Non-pigmented ciliary epithelial cell (primary cell): Measurements from ENCODE around the gene RASAL1.
"Not testable (repeated sequence)": the region's sequence is repeated elsewhere in the genome, so short reads cannot be mapped to it uniquely, and the experiment has no call there.

Source experiments
- DNase-seq: peaks from one replicate; pipeline ENCODE4 v3.0.0-alpha.2; 2010; ENCODE audit warnings: low read depth

The RASAL1 gene

DNA sequence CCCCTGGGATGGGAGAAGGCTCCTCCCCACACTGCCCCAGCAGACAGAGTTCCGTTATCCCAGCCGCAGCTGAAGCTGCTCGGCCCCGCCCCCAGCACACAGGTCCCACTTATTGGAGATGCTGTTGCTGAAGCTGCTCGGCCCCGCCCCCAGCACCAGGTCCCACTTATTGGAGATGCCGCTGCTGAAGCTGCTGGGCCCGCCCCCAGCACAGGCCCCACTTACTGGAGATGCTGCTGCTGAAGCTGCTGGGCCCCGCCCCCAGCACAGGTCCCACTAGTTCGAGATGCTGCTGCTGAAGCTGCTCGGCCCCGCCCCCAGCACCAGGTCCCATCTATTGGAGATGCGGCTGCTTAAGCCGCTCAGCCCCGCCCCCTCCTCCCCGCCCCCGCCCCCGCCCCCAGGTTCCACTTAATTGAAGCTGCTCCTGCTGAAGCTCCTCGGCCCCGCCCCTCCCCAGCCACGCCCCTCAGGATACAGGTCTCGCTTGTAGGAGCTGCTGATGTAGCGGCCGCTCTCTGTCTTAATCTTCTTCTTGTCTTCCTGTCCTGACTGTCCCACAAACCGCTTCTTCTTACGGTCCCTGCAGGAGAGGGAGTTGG is 26.0 kb upstream of the RASAL1 start:
- no peak for DNase-seq

DNA sequence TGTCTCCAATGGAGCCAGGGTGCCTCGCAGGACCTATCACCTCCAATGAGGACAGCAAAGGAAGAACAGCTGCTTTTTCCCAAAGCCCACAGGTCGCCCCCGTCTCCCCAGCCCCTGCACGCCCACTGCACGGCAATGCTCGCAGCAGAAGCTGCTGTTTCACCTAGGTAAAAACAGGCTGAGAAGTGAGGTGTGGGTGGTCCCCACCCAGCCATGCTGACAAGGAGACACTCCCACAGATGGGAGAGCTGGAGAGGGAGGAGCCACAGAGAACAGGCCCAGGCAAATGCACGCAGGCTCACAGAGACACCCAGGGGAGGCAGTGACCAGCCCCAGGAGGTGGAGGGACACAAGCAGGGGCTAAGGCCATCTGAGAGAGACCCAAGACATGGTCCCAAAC is 24.4 kb upstream of the RASAL1 start:
- no peak for DNase-seq

DNA sequence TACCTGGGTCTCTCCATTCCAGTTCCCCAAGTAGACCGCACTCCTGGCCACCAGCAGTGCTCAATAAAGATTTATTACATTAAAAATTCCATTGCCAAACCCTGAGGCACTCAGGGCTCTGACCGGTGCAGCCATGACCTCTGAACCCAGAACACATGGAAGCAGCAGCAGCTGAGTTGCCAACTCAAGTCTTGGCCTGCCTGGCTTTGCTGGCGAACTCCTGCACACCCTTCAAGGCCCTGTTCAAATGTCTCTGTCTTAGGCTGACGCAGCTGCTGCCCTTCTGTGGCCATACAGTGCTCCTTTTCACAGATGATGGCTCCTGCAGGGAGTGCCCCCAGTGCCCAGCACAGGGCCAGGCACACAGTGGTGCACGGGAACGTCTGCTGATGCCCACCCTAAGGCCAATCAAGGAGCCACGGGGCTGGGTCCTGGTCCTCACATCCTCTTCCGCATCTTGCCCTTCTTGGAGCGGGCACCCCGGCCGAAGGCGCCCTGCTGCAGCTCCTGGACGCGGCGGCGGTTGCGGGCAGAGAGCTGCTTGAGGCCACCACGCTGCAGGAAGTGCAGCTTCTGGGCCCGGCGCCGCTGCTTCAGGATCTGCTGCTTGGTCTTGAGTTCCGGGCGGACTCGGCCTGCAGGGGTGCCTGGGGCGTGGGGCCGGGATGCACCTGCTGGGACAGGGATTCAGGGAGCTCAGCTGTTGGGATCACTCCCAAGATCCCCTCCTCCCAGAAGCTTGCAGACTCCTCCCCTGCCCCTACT is 23.1 kb upstream of the RASAL1 start:
- DNase-seq, result no peak

DNA sequence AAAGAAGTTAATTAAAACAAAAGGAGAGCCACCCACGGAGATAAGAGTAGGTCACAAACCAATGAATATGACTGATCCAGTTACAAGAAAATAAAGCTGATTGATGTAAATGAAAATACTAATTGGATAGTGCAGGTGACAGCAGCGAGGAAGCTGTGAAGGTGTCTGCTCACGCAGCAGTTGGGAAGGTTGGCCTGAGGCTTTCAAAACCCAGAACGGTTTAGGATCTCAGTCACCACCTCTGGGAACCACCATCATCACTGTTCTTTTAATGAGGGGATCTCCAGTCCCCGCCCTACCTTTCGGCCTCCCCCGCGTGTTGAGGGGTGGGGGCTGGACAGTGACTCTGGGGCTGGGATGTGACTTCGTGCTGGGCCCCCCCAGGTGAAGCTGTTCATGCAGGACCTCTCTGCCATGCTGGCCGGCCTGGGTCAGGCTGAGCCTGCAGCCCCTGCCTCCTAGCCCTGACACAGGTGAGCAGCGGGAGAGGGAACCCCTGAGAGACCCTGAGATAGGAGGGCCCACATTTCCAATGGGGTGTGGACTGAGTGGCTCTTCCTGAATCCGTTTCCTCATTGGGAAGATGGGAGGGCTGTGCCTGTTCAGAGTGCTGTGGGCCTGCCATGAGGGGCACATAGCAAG is 21.8 kb upstream of the RASAL1 start:
- no peak for DNase-seq

DNA sequence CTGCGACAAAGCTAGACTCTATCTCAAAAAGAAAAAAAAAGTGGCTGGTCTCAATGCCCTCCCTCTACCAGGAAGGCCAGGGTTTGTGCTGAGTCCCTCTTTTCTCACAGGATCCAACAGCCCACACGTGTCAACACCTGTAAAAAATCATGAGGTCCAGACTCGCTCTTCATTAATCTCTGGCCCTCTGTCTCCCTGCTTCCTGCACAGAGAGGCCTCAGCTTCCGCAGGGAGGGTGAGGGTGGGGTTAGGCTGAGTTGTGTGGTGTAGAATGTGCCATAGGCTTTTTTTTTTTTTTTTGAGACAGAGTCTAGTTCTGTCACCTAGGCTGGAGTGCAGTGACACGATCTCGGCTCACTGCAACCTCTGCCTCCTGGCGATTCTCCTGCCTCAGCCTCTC is 20.1 kb upstream of the RASAL1 start:
- no peak for DNase-seq

DNA sequence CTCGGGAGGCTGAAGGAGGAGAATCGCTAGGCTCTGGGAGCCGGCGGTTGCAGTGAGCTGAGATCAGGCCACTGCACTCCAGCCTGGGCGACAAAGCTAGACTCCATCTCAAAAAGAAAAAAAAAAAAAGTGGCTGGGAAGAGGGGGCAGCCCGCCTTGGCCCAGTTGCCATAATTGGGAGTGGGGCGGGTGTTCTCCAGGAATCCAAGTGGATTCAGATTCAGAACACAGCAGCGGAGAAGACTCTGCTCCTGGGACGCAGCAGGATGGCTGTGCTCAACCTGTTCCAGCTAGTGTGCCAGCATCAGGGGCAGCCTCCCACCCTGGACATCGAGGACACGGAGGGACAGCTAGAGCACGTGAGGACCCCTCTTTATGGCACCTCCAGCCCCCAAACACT is 19.5 kb upstream of the RASAL1 start:
- no peak for DNase-seq

DNA sequence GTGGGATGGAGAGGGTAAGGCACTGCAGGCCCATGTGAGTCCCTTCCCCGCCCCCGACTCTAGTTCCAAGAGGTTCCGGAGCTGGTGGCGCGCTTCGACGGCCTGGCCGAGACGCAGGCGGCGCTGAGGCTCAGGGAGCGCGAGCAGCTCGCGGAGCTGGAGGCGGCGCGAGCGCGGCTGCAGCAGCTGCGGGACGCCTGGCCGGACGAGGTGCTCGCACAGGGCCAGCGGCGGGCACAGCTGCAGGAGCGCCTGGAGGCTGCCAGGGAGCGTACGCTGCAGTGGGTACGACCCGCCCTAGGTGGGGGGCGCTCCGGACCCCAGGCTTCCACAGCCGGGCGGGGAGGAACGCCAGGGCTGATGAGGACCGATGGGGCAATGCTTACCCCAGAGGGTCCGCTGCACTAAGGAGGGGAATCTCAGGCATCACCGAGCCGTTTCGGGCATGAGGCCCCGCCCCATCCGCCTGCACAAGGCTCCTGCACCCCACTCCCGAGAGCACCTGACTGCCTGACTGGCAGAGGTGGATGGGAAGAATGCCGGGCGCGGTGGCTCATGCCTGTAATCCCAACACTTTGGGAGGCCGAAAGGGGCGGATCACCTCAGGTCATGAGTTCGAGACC is 18.9 kb upstream of the RASAL1 start:
- DNase-seq, result no peak

DNA sequence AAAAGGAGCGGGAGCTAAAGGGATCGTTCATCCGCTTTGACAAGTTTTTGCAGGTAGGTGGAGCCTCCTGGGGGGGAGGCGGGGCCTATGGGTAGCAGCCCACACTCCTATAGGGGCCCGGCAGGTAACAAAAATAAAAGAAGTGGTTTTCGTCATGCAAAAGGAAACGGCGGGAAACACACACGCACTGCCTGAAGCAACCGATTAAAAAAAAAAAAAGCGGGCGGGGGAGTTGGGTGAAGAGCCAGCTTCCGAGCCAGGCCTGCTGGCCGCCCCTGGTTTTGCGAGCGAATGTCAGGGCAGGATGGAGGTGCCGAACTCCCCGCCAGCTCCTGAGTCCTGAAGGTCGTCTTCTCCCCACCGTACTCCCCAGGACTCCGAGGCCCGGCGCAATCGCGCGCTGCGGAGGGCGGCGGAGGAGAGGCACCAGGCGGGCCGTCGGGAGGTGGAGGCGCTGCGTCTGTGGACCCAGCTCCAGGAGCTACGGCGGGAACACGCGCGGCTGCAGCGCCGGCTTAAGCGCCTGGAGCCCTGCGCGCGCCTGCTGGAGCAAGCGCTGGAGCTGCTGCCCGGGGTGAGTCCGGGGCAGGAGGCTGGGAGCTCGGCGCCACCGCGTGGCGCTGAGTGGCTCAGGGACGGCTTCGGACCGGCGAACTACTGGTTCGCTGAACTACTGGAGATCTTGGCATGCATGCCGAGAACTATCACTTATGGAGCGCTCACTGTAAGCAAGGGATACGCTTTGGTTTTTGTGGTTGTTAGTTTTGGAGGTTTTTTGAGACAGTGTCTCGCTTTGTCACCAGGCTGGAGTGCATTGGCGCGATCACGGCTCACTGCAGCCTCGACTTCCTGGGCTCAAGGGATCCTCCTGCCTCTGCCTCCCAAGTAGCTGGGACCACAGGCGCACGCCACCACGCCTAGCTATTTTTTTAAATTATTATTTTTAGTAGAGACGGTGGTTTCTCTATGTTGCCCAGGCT is 17.6 kb upstream of the RASAL1 start:
- peak; percentile 30 for DNase-seq

DNA sequence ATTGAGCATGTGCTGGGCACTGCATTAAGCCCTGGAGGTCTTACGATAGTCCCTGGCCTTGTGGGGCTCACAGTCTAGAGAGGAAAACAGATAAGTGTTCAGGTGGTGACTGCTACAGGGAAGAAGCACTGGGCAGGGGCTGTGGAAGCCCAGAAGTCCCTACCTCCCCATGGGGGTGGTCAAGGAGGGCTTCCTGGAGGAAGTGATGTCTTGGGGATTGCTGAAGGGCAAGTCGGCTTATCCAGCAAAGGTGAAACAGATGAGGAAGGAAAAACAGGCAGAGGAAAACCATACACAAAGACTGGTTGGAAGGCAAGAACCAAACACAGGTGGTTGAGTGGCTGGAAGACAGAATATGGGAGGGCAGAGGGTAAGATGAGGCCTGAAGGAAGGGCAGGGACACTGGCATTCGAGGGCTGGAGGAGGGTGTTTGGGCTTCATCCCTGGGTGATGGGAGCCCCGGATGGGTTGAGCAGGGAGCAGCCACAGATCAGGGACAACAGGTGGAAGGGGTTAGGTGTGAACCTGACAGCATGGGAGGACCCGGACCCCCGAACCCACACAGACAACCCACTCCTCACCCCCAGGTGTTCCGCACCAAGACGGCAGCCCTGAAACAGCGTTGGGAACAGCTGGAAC is 16.8 kb upstream of the RASAL1 start:
- DNase-seq, result no peak

DNA sequence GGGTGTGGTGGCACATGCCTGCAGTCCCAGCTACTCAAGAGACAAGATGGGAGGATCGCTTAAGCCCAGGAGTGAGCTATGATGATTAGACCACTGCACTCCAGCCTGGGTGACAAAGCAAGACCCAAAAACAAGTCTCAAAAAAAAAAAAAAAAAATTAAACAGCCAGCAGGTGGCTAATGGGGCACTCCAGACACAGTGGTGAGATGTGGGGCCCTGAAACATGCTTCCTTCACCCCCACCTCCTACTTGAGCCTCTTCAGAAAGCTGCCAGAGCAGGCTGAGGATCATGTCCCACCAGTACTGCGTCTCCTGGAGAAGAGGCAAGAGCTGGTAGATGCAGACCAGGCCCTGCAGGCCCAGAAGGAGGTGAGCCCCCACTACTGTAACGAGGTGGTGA is 16.1 kb upstream of the RASAL1 start:
- DNase-seq, result no peak

DNA sequence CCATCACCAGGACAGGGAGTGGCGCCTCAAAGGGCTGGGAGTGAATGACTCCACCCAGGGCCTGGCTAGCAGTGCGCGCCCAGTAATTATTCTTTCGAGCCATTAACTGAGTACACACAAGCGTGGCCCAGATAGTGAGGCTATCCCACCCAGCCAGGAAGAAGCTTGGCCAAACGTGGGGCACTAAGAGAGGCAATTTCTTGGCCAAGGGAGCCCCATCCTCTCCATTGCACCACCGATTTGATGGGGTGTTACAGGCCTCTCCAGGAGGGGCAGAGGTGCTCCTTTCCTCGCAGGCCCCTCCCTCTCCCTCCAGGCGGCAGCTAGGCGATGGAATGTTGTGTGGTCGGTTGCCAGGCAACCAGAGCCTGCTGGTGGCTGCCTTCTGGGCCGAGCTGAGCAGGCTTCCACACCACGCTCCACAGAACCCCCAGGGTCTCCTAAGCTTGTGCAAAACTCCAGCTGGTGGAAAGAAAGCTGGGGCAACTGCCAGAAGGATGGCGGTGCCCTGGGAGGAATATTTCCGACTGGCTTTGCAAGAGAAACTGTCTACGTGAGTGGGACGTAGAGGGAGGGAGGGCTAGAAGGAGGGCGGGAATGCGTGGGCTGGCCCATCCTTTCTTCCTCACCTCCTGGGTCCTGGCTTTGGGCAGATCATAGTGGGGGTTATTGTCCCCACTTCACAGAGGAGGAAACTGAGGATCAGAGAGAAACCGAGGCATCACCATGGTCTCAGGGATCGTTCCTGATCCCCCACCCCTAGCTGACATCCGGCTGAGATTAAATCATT is 14.0 kb upstream of the RASAL1 start, which contains the start of gene CFAP73:
CFAP73 (plus strand) TSS at position 364 of the 790 bp plus-strand sequence; CDS start at position 498, 134 bp downstream.
- DNase-seq, result peak; percentile 55

DNA sequence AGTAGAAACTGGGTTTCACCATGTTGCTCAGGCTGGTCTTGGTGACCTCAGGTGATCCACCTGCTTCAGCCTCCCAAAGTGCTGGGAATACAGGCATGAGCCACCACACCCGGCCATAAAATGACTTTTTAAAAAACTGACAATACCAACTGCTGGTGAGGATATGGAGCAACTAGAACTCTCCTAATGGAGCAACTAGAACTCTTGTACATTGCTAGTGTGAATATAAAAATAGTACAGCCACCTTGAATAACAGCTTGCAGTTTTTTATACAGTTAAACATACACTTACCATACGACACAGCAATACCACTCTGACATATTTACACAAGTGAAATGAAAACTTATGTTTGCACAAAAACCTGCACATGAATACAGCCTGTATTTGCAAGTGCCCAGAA is 11.4 kb upstream of the RASAL1 start:
- no peak for DNase-seq

DNA sequence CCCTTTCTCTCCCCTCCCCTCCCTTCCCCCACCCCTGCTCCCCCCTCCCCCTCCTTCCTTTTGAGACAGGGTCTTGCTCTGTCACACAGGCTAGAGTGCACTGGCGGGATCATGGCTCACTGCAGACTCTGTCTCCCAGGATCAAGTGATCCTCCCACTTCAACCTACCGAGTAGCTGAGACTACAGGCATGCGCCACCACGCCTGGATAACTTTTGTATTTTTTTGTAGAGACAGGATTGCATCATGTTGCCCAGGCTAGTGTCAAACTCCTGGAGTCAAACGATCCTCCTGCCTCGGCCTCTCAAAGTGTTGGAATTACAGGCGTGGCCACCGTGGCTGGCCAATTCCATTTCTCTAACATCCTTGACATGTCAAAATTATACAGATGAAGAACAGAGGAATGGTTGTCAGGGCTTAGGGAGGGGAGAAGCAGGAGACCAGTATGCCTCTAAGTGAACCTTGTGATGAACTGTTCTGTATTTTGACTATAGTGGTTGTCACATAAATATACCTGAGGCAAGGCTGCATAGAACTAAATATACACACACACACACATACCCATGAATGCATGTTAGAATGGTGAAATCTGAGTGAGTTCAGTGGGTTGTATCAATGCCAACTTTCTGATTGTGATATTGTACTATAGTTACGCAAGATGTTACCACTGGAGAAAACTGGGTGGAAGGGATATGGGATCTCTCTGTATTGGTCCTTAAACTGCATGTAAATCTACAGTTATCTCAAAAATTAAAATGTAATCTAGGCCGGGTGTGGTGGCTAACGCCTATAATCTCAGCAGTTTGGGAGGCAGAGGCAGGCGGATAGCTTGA is 10.4 kb upstream of the RASAL1 start:
- no peak for DNase-seq

DNA sequence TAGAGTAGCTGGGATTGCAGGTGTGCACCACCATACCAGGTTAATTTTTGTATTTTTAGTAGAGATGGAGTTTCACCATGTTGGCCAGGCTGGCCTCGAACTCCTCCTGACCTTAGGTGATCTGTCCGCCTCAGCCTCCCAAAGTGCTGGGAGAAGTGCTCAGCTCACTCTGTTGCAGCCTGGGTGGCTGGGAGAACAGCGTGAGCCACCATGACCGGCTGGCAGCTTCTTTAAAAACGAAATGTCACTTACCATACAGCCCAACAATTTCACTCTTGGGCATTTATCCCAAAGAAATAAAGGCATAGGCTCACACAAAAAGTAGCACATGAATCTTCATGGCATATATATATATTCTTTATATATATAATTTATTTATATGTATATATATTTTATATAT is 9.2 kb upstream of the RASAL1 start:
- no peak for DNase-seq

DNA sequence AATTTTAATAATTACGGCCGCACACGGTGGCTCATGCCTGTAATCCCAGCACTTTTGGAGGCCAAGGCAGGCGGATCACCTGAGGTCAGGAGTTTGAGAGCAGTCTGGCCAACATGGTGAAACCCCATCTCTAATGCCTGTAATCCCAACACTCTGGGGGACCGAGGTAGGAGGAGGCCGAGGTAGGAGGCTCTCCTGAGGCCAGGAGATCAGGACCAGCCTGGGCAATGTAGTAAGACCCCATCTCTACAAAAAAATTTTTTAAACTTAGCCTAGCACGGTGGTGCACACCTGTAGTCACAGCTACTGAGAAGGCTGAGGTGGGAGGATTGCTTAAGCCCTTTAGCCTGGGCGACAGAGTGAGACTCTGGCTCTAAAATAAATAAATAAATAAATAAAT is 8.4 kb upstream of the RASAL1 start:
- DNase-seq, result no peak

DNA sequence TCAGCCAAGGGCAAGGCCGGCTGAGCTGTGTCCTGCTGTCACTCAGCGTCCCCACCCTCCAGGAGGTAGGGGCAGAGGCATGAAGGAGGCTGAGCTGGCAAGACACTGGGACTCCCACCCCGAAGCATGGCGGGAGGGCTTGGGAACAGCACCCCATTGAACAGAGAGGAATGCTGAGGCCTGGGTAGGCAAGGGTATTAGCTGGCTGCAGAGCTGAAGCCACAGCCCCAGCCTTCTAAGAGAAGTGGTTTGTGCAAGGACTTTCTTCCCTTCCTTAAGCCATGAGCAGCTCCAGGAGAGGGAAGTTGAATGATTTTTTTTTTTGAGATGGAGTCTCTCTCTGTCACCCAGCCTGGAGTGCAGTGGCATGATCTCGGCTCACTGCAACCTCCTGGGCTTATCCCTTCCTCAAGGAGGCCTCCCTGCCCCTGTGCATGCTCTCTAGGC is 7.3 kb upstream of the RASAL1 start:
- DNase-seq, result no peak

DNA sequence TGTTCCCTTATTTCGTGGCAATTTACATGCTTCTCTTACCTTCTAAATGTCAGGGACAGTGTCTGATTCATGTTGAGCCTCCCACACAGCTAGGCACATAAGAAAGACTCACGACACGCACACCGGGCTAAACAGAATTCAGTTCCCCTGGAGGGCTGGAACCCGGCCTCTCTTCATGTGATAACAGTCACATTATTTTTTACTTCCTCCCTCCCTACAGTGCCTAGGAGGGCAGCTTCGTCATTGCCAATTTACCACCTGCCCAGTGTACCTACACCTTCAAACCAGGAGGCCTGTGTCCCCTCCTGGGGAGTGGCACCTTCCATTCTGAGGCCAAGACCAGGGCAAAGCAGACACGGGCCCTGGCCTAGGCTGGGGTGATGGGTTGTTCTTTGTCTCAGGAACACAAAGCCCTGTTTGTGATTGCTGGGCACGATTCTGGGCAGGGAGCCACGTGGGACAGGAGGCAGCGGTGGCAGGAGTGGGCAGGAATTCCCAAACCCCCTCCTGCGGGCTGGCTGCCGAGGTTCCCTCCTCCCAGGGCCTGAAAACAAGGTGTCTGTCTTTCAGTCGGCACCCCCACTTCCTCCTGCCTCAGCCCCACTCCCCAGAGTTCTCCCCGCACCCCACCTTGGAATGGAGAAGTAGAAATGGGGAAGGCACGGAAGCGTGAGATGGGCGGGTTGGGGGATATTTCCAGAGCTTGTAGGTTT is 6.8 kb upstream of the RASAL1 start:
- no peak for DNase-seq

DNA sequence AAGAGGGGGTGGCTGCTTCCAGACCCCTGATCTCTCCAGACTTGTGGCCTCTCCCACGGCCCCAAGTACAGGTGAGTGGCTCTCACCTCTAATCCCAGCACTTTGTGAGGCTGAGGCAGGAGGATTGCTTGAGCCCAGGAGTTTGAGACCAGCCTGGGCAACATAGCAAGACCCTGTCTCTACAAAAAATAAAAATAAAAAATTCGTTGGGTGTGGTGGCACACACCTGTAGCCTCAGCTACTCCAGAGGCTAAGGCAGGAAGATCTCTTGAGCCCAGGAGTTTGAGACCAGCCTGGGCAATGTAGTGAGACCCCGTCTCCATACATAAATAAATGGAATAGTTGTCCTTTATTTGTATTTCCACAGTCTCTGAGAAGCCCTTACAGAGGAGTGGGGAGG is 6.2 kb upstream of the RASAL1 start:
- DNase-seq, result not testable (repeated sequence)

DNA sequence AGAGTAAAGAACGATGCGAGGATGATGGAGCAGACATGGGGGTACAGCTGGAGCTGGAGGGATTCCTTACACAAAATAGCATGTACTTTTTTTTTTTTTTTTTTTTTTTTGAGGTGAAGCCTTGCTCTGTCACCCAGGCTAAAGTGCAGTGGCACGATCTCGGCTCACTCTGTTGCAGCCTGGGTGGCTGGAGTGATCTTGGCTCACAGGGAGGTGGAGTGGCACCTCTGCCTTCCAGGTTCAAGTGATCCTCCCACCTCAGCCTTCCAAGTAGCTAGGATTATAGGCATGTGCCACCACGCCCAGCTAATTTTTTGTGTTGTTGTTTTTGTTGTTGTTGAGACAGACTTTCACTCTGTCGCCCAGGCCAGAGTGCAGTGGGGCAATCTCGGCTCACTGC is 5.1 kb upstream of the RASAL1 start:
- DNase-seq, result no peak
